ENCODE results near the gene DHX16.

DHX16 gene

DNA sequence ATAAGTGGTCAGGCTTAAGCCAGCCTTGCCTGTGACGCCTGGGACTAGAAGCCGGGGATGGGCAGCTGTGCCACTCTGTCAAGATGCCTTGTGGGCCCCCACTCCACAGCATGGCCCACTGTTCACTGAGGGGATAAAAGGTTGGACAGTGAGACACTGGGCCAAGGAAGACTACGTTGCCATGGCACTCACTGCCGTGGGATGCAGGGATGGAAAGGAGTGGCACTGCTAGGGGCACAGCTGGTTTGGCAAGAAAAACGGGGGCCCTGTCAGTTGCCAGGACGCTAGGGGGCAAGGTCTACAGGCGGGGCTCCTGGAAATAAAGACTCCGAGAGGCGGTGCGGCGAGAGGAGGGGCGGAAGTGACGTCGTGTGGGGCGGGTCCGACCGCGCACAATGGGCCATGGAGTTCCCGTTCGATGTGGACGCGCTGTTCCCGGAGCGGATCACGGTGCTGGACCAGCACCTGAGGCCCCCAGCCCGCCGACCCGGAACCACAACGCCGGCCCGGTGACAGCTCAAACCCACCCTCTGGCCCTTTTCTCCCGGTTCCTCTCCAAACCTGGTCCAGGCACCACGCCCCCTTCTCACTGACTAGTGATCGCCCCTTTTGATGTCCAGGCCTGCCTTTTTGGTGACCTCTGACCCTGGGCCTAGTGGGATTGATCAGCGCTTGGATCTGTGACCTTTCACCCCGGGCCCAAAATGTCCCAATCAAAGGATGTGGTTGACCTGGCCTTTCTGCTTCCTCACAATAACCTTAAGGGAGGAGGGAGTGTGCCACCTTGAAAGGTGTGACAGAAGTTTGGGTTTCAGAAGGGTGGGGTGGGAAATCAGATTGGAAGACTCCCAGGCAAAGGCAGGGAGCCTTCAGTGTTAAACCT, 46.1 kb downstream of the DHX16 start, which contains the start of gene ATAT1:
Gene ATAT1 (plus strand): TSS at position 391 of the 883 bp plus-strand sequence.
- DNase-seq (ENCODE audit: low spot score): peak; percentile 91

DNA sequence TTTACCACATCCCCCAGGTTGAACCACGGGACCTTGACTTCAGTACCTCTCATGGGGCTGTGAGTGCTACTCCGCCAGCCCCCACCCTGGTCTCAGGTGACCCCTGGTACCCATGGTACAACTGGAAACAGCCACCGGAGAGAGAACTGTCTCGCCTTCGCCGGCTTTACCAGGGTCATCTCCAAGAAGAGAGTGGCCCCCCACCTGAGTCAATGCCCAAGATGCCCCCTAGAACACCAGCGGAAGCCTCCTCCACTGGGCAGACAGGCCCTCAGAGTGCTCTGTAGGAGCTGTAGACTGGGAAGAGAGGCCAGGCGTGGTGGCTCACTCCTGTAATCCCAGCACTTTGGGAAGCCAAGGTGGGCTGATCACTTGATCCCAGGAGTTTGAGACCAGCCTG, 47.3 kb downstream of the DHX16 start:
- no peak for DNase-seq (ENCODE audit: low spot score)

DNA sequence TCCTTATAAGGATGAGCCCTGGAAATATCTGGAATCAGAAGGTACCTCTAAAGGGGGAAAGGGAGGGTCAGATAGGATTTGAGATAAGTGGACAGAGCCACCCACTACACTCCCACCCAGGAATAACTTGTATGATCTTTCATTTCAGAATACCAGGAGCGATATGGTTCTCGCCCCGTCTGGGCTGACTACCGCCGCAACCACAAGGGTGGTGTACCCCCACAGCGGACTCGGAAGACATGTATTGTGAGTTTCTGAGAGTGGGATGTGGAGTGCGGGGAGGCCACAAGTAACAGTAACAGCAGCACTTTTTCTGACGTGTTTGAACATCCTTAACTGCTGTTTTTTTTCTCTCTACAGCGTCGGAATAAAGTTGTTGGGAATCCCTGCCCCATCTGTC, 53.2 kb downstream of the DHX16 start:
- DNase-seq (ENCODE audit: low spot score): no peak

DNA sequence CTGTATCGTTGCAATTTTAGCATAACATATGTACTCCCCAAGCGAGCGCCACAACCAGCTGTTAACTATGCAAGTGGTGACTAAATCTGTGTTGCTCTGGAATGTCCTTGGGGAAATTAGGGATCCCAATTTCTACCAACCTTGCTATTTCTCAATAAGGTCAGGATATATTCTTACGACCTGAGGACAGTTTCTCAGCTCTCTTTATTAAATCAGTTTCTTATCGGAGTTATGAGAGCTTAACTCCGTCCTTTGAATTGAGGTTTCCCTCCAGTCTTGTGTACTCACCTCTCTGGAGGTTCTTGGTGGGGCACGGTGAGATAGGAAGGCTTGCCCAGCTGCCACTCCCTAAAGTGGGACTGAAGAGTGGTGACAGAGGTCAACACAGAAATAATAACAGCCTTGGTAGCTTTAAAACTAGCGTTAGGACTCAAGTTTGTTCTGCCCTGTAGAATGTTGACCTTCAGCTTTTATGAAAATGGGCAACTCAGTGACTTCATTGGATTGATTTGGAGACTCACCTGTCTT, 54.5 kb downstream of the DHX16 start:
- DNase-seq (ENCODE audit: low spot score): no peak

DNA sequence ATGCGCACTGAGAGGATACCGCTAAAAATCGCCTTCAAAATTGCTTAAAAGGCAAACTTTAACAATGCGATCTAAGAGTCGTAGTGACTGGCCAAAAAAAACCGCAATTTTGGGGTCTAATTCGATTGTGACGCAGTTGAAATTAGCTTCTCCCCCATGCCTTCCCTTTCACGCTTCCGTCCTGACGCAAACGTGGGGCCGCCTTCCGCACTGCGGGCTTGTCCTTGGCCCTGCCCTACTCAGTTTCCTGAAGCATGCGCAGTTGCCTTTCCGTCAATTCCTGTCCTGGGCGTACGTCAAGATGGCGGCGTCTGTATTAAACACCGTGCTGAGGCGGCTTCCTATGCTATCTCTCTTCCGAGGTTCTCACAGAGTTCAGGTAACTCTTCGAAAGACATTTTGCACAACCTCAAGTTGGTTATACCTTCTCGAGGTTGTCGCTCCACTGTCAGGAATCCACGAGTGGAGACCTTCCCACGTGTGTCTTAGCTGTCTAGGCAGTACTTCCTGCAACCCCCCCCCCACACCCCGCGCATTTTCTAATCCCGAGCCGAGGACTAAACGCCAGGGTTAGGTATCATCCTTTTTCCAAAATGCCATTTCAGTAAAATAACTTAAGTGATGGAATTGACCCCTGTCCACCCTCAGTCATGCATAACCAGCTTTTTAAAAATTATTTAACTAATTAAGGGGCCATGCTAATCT, 55.1 kb downstream of the DHX16 start, which contains the start of gene MRPS18B:
Gene MRPS18B (plus strand): TSS at position 276 of the 705 bp plus-strand sequence. CDS start 26 bp downstream, at position 302.
- peak; percentile 90 for DNase-seq (ENCODE audit: low spot score)

DNA sequence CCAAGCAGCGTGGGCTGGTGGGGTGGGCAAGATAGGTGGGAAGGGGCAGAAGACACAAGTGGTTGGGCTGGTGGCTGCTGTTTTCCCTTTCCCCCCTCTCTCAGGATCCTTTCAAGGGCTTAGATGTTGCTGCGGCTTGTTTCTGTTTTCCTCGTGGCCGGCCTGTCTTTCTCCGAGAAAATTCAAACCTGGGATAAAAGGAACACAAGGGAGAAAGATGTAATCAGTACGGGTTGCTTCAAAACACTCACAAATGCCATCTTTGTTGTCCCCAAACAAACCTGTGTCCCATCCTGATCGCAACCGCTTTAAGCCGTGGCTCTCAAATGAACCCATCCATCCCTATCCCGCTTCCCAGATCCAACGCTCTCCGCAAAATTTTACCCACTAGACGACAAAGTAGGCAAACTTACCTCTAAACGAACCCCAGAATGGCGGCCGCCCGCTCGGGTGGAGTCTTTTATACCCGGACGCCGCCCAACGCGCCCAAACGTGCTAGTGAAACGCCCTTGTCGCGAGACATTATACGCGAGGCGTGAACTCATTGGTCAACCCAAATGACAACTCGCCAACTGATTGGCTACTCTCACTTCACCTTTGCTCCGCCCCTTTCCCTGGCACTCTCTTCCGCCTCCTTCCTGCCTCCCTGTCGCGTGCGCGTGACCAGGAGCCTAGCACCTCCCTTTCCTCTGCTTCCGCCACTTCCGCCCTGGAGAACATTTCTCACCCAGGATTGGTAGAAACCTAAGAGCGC, 55.8 kb downstream of the DHX16 start, which contains the start of gene PPP1R10:
Gene PPP1R10 (minus strand): TSS at position 433 of the 754 bp plus-strand sequence. CDS start 7,299 bp downstream, outside the sequence.
- peak; percentile 94 for DNase-seq (ENCODE audit: low spot score)

DNA sequence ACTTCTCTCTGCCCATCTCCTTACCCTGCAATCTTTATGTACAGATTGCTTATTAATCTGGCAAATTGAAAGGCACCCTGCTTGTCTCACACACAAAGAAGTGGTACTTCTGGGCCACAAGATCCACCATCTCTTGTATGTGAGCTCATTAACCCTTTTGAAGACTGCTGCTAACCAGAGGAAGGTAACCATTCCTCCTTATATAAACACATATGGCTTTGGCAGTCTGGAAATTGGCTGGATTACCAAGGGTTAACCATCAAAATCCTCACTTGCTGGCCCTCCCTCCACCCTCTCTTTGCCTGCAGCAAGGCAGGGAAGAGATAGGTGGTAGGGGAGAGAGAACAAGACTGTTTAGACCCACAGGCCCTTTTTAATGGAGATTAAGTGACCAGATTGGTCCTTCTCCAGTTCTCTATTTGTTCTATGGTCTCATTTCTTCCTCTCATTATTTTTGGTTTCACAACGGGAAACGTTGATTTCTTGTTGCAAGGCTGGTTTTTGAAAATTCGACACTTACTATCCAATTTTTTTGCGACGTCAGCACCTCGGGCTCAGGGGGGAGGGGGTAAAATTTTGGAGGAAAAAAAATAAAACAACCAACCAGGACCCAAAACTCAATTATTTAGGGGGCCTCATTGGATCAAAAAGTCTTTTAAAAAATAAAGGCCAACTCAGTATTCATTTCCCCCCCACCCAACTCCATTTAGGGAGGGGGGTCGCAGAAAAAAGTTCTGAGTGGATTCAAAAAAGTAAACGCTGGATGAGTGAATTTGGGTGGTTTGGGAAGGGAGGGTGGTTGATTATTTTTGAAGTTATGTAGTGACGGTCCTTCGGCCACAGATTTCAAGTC, 56.6 kb downstream of the DHX16 start:
- DNase-seq (ENCODE audit: low spot score): no peak

DNA sequence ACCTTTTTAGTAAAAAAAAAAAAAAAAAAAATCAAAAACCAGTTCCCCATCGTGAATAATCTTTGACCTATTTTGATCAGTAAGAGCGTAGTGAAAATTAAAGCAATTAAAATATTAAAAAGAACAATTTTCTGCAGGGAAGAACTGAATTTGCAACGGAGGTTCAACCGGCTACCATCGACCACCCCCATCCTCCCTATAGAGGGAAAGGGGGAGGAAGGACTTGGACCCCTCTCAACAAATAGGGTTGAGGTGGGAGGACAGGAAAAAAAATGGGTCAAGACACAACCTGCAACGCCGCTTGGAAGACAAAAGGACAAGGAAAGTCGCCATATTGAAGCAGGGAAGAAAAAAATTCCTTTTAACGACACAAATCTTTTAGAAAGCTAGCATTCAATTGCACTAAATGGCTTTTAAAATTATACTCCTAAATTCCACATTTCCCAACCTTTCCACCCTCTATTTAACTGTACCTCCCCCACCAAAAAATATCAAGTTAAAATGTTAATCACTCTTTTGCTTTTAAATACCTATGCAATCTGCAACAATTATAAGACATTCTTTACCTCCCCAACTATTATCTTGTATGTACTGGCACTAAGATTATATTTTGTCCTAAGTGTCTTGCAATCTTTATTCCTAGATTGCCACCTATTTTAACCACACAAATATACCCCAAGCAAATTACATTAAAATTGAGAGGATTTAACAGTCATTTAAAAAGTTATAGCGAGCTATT, 57.4 kb downstream of the DHX16 start:
- no peak for DNase-seq (ENCODE audit: low spot score)

DNA sequence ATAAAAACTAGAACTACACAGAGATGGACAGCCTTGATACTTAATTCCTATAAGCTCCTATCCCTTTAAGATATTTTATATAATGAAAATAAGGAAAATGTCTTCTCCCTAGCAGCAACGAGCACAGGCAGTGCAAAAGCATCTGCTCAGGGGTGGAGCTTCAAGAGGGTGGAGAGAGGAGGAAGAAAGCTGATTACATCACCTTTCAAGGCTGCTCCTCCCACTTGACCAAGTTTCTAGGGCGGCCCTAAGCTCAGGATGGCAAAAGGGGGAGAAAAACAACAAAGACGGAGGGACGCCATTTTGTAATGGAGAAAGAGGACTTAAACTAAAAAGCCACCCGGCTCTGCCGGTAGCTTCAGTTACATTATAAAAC, 58.0 kb downstream of the DHX16 start:
- DNase-seq (ENCODE audit: low spot score): peak; percentile 89

DNA sequence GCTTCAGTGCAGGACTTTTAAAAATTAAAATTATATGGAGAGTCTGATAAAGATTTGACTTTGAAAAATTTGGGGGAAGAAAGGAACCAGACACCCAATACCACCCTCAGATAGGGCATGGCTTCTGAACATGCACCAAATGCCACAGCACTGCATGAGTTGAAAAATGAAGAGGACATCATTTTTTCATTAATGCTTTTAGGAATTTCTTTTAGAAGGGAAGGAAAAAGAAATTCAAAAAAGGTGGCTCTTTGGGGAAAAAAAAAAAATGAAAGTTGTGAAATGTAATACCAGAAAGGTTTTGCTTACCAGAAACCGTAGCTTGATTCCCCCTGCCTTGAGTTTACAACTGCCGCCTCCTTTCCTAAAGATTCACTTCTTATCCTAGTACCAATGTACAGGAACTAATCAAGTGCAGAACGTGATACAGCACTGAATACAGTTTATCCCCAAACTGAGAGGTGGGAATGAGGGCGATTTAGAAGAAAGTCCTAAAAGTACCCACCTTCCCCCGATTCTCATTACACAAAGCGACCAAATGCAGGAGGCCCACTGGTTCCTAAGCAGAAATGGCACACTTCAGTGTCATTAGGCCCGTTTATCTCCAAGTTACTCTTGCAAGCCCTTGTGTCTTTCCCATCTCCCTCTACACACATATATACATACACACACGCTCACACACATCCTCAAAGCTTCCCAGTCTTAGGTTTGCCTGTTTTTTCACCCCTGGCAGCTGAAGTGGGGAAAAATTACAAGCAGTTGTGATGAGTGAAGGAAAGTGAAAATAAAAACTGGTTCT, 58.6 kb downstream of the DHX16 start:
- no peak for DNase-seq (ENCODE audit: low spot score)

DNA sequence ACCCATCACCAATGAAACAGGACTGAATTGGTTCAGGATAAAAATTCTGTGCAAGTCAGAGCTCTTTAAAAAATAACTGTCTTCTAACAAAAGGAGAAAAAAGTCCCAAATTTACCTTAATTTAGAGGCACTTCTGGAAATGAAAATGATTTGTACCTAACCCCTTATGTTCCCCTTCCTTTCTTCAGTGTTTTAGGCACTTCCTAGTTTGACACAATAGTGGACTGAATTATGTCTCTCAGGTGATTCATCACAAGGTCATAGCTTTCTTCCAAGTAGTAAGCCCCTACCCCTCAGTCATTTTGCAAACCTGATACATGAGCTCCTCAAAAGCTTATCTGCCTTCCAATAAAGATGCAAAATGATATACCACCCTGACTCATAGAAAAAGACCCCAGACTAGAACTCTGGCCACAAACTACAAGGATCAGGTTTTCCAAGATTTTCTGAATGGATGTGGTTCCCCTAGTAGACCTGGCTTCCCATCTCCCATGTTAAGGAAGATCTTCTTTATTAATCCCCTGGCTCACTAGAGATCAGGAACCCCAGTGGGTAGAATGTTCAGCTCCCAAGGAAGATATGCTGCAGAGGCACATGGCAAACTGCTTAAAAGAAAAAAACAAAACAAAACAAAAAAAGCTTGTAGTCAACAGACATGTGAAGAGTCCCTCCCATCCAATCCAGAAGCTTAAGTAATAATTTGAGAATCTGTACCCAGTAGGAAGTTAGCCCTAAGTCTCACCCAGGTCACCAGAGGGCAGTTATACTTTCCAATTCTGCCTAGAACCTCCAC, 59.4 kb downstream of the DHX16 start:
- DNase-seq (ENCODE audit: low spot score): no peak

DNA sequence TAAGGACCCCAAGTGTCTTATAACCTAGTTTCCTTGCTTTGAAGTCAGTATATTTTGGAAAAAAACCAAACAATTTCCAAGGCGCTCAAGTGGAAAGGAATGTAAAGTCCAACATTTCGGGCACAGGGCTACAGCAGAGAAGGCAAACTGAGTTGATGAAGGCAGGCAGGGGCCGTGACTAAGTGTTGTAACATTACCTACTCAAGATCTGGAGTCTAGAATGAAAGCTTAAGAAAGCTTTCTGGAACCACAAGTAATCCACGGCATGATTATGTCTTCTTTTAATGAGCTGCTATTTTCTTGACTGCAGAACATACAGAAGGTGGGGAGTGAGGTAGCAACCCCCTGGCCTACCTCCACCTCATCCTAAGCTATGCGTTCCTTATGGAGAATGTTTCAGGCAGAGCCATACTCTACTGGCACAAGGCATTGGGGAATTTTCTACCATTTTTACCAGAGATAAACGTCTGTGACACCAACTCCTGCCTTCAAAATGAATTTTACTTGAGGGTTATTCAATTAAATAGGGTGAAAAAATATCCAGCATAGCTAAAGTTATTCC, 60.0 kb downstream of the DHX16 start:
- no peak for DNase-seq (ENCODE audit: low spot score)

DNA sequence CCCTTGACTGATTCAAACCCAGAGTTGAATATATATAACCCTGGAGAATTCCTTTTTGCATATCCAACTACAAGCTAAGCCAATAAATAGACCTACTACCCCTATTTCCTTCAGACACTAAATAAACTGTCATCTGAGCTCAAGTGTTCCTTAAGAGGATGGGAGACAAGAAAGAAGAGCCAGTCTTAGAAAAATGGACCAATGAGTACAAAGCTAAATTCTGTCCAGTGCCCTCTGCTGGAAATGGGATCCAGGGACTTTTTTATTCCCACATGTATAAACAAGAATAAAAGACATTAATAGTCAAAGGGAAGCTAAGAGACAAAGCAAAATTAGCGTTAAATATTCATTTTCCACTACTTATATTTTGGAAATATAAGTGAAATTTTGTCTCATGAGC, 60.6 kb downstream of the DHX16 start:
- no peak for DNase-seq (ENCODE audit: low spot score)

DNA sequence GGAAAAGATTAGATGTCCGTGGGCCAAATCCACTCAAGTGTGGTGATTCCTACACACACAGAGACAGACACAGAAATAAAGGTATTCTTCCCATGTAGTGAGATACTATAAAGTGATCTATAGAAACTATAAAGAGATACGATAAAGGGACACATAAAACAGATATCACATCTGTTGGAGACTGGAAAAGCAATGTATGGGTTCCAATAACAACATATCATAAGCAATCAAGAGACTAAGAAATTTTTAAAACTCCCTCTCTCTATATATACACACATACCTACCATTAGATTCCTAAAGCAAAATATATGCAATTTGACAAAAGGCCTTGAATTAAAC, 61.0 kb downstream of the DHX16 start:
- DNase-seq (ENCODE audit: low spot score): no peak

DNA sequence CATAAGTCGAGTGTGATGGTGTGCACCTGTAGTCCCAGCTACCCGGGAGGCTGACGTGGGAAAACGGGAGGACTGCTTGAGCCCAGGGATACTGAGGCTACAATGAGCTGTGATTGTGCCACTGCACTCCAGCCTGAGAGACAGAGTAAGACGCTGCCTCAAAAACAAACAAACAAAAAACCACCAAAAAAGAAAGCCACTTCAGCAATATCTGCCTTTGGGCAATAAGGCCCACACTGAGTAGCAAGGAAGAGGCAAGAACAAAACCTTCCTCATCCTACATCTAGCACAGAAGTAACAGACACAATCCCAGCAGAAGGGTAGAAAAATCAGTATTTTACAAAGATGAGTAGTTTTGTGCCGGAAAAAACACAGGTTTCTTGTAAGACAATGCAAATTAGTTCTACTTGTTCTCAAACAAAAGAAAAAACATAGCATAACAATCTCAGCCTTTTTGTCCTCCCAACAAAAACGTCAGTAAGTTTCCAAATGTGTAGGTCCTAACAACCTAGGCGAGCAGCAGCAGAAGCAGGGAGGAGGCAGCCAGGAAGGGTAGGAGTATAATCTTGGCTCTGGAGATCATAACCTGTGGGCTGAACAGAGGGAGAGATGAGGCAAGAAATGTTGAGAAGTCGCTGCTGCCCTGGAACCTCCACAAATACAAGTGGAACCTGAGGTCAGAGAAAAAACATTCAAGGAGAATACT, 61.5 kb downstream of the DHX16 start:
- DNase-seq (ENCODE audit: low spot score): no peak

DNA sequence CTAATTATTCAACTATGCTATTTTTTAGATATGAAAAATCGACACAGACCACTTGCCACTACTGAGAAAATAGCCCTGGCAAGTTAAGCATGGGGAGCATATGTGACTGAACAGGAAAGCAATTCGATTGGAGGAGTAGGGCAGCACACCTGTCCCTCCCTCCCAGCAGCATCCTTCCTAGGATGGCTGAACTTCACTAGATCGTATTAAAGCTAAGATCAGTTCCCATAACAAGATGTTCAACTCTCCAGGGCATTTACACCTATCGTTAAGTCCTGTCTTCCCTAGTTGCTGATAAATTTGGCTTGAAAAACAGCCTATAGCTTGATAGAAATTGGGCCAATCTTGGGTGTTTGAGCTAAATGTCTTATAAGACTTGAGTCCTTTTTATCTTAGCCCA, 62.7 kb downstream of the DHX16 start:
- DNase-seq (ENCODE audit: low spot score): no peak

DNA sequence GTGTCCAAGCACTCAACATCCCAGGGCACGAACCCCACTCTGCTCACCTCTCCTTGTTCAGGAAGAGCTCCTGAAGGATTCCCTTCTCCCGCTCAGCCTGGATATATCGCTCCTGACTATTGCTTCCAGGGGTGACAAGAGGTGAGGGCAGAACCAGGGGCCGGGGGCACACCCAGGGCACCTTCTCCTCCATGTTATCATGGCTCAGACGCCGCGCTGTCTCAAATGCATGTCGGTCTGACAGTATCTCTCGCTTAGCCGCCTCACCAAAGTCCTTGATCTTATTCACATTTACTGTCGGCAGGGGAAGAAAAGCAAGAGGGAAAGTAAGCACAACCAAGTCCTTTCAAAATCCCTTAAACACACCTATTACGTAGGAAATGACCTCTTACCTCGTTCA, 68.8 kb downstream of the DHX16 start:
- DNase-seq (ENCODE audit: low spot score): no peak
